Fibroblast of pulmonary artery (primary cell): Measurements from ENCODE around the gene S100A10.

Experiments
- DNase-seq: peaks from one replicate; pipeline ENCODE4 v3.0.0-alpha.2; 2010; ENCODE audit warnings: low read depth
- H3K4me3 ChIP-seq: replicated peaks from 2 replicates; pipeline ENCODE4 v1.5.1; 2011; ENCODE audit warnings: low read depth, mild to moderate bottlenecking, control low read depth, low read length, moderate library complexity
- CTCF ChIP-seq: IDR thresholded peaks from 2 replicates; pipeline ENCODE4 v1.5.1; 2011; ENCODE audit warnings: mild to moderate bottlenecking, control low read depth, low read length, inconsistent platforms; ENCODE audit errors: missing control alignments

The S100A10 gene

DNA sequence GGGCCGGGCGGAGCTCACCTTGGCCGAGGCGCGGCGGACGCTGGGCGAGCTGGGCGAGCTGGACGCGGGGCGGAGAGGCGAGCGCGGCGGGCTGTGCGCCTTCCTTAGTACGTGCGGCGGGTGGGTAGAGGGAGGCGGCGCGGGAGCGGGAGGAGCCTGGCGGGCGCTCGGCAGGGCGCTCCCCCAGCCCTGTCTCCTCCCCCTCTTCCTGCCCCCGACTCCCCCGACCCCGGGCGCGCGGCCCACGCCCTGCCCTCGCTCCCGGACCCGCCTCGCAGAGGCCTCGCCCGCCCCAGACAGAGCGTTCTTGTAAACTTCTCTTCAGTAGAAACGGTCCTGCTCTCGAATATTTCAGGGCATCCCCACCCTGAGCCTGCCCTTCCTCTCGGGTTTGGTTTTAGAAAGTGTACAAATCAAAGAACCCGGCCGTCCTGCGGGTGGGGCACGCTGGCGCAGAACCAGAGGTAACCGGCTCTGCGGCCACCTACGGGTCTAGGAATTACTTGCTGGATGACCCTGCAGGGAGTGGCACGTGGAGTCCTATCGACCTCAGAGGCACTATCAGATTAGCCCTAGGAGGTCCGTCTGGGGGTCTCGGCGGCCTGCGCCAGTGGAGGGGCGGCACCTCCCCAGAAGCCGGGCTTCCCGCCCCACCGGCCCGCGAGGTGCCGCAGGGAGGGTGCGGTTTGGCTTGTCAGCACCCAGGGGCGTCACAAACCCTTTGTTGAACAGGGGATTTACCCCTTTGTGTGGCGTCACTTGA lies at the start of gene S100A10:
S100A10 (minus strand) TSS at position 126 of the 763 bp plus-strand sequence. CDS start 7,629 bp downstream, outside the sequence.
- DNase-seq = peak; percentile 70
- peak within 1 kb of the TSS; percentile 90 for H3K4me3 ChIP-seq
- no peak for TF ChIP-seq CTCF

- DNase-seq = no peak
- TF ChIP-seq CTCF = no peak
- no peak overlapping the region for H3K4me3 ChIP-seq
Measured at GRCh38 chr1:152042030-152042429, 48.4 kb upstream of the S100A10 start.

DNA sequence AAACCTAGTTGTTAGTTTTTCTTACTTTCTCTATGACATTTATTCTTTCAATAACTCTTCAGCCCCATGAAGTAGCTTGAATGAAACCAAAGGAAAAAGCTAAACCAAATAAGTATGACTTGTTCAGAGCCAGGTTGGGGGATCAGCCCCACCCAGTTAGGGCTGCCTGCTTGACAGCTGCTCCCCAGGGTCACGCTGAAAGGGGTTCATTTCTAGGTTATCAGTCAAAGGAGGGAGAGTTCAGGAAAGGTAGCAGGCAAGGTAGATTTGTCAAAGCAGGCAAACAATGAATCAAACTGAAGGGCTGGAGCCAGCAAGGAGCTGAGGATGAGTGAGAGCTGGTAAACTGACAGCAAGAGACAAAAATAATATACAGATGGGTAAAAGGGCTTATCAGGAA lies 46.2 kb upstream of the S100A10 start:
- no peak overlapping the region for H3K4me3 ChIP-seq
- no peak for DNase-seq
- TF ChIP-seq CTCF = no peak

DNA sequence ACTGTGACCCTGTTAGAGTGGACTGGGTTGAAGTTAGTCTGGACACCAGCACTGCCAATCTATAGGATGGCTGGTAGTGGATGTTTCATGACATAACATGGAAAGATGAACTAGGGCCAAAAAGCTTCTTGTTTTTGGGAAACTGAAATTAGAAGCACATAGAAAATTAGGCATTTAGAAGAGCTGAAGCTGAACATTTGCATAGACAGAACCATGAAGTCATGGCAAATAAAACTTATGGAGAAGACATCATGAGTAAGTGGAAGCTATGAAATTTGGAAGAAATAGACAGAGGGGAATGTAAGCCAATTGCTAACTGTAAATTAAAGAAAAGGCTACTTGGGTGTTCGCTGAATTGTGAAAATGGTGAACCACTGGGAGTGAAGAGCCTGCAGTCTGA lies 45.8 kb upstream of the S100A10 start:
- no peak for TF ChIP-seq CTCF
- H3K4me3 ChIP-seq = no peak overlapping the region
- no peak for DNase-seq

DNA sequence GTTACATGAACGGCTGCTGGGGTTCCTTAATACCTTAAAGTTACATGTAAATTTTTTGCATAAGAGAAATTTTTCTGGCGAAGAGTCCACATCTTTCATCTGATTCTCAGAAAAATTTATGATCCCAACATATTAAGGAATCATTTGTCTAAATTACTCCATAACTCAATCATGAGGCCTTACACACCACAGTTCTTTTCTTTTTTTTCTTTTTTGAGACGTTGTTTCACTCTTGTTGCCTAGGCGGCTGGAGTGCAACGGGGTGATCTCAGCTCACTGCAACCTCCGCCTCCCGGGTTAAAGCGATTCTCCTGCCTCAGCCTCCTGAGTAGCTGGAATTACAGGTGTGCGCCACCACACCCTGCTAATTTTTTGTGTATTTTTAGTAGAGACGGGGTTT lies 45.2 kb upstream of the S100A10 start:
- no peak overlapping the region for H3K4me3 ChIP-seq
- DNase-seq = no peak
- TF ChIP-seq CTCF = no peak

DNA sequence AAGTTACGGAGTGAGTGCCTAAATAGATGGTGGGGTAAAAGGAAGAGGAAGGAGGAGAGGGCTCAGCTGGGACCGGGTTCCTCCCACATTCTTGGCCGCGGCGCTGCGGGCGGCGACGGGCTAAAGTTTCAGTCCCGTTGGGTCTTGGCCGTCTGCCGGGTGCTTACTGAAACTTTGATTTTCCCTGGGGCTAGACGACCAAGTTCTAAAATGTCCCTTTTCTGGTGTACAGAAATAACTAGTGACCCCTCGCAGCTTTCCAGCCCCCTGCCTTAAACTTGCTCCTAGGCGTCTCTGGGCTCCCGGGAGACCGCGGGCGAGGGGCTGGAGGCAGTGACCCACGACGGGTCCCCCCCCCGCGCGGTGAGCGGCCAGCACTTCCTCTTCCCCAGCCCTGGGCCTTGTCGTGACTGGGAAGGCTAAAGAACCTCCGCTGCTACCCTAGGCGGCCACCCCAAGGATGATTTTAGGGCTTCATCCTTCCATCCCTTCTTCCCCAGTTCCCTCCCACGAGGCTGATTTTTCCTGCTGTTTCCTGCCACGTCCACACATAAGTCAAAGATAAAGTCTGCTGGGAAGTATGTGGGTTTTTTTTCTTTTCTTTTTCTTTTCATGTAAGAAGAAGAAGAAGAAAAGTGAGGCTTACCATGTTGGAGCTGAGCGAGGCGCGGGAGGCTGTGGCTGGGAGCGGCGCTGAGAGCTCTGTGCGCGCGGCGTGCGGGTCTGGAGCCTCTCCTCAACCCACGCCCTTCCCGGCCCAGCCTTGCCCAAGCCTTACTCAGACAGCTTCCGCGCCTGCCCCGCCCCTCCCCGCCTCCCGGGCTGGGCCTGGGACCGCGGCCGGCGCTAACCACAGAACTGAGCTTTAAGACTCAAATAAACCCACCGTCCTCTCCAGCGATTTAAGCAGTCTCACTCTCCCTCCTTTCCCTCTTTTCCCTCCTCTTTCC lies 42.9 kb upstream of the S100A10 start, which contains the start of gene S100A11:
S100A11 (minus strand) TSS at position 738 of the 950 bp plus-strand sequence; CDS start at position 649, 89 bp downstream.
- H3K4me3 ChIP-seq = peak within 1 kb of the TSS; percentile 97
- DNase-seq = peak; percentile 85

More for the DNA sequence above, 42.9 kb upstream of the S100A10 start, which contains the start of gene S100A11:
- TF ChIP-seq CTCF = no peak
